IMR-90 (cell line): Measurements from ENCODE around the gene KIAA1614. TPM values are rescaled to one million over a fixed set of nuclear protein-coding genes. Genes with fewer than 3 reads are reported as not detected.

Experiments used
- ATAC-seq: fragments of 200-7000 bp; cut with Tn5 transposase; 2 replicates; pipeline ENCODE4 v1.9.1; 2020; ENCODE audit warnings: low read depth, mild to moderate bottlenecking, moderate library complexity
- BruUV-seq: library from RNA; stranded (reverse); fragments of 400-500 nt; replicated peaks from 2 replicates; lab custom pipeline; 2021; lab: Mats Ljungman, UMichigan
- CTCF ChIA-PET: fragments of 300-600 bp; formaldehyde crosslinking; extraction: SDS; loops from one replicate; lab custom pipeline; 2021; ENCODE audit warnings: antibody characterized with exemption; lab: Yijun Ruan, JAX
- POLR2A ChIA-PET: fragments of 300-600 bp; sonication (Branson Sonifier 250); formaldehyde crosslinking; loops from one replicate; lab custom pipeline; 2022; ENCODE audit warnings: antibody characterized with exemption; ENCODE audit not compliant: unreplicated experiment; lab: Charles Lee
- DNase-seq: peaks from one replicate; pipeline ENCODE4 v3.0.0; 2013
- H2AFZ ChIP-seq: replicated peaks from 2 replicates; pipeline ENCODE3; 2013; ENCODE audit warnings: low read length, mild to moderate bottlenecking; ENCODE audit not compliant: poor library complexity
- H2AK5ac ChIP-seq: 2 replicates; pipeline ENCODE4 v1.6.1; 2013; ENCODE audit warnings: low read depth, low read length, inconsistent platforms
- H2AK9ac ChIP-seq: replicated peaks from 2 replicates; pipeline ENCODE3; 2013; ENCODE audit warnings: mild to moderate bottlenecking, low read depth, low read length, moderate library complexity; ENCODE audit not compliant: poor library complexity
- H2BK120ac ChIP-seq: 2 replicates; pipeline ENCODE4 v1.6.1; 2013; ENCODE audit warnings: low read depth, low read length, inconsistent platforms
- H2BK15ac ChIP-seq: 3 replicates; pipeline ENCODE4 v1.6.1; 2013; ENCODE audit warnings: low read depth, low read length, inconsistent platforms
- H2BK20ac ChIP-seq: 2 replicates; pipeline ENCODE4 v1.6.1; 2013; ENCODE audit warnings: low read depth, mild to moderate bottlenecking, inconsistent platforms, low read length, moderate library complexity
- H2BK5ac ChIP-seq: 2 replicates; pipeline ENCODE4 v1.6.1; 2013; ENCODE audit warnings: mild to moderate bottlenecking, low read depth, low read length, inconsistent platforms; ENCODE audit not compliant: poor library complexity, severe bottlenecking
- H3K14ac ChIP-seq: replicated peaks from 2 replicates; pipeline ENCODE4 v1.6.1; 2013; ENCODE audit warnings: low read depth, low read length, inconsistent platforms
- H3K18ac ChIP-seq: 2 replicates; pipeline ENCODE4 v1.6.1; 2013; ENCODE audit warnings: low read depth, low read length, control low read depth
- H3K23ac ChIP-seq: 2 replicates; pipeline ENCODE4 v1.6.1; 2013; ENCODE audit warnings: low read depth, low read length, inconsistent platforms
- H3K27ac ChIP-seq: 2 replicates; pipeline ENCODE4 v1.5.1; 2013; ENCODE audit warnings: mild to moderate bottlenecking, control low read depth, low read length; ENCODE audit not compliant: insufficient read depth
- H3K27me3 ChIP-seq: 2 replicates; pipeline ENCODE4 v1.6.1; 2013; ENCODE audit warnings: low read length; ENCODE audit not compliant: control insufficient read depth, insufficient read depth
- H3K36me3 ChIP-seq: 2 replicates; pipeline ENCODE4 v1.6.1; 2013; ENCODE audit warnings: low read length, mixed read lengths; ENCODE audit not compliant: control insufficient read depth, insufficient read depth
- H3K4ac ChIP-seq: 2 replicates; pipeline ENCODE4 v1.6.1; 2013; ENCODE audit warnings: low read depth, low read length, inconsistent platforms
- H3K4me1 ChIP-seq: 2 replicates; pipeline ENCODE4 v1.6.1; 2013; ENCODE audit warnings: low read length, mixed read lengths; ENCODE audit not compliant: control insufficient read depth, insufficient read depth
- H3K4me2 ChIP-seq: 2 replicates; pipeline ENCODE4 v1.6.1; 2013; ENCODE audit warnings: low read depth, mild to moderate bottlenecking, control low read depth, low read length, moderate library complexity
- H3K4me3 ChIP-seq: 2 replicates; pipeline ENCODE4 v1.5.1; 2013; ENCODE audit warnings: low read depth, mild to moderate bottlenecking, control low read depth, low read length, moderate library complexity; ENCODE audit not compliant: insufficient read depth
- H3K56ac ChIP-seq: 2 replicates; pipeline ENCODE4 v1.6.1; 2013; ENCODE audit warnings: low read length, inconsistent platforms; ENCODE audit not compliant: insufficient read depth; ENCODE audit errors: extremely low read depth
- H3K79me1 ChIP-seq, 2 experiments: 2 replicates each; pipeline ENCODE4 v1.6.1; 2013; ENCODE audit warnings: low read length in 2 of 2, inconsistent platforms in 1 of 2, low read depth in 1 of 2
- H3K9ac ChIP-seq: 2 replicates; pipeline ENCODE4 v1.6.1; 2013; ENCODE audit warnings: low read depth, low read length, control low read depth
- H3K9me1 ChIP-seq: 2 replicates; pipeline ENCODE4 v1.6.1; 2013; ENCODE audit warnings: low read length, inconsistent platforms; ENCODE audit not compliant: insufficient read depth
- H3K9me3 ChIP-seq: 2 replicates; pipeline ENCODE4 v1.6.1; 2013; ENCODE audit warnings: low read length; ENCODE audit not compliant: control insufficient read depth, insufficient read depth
- H4K20me1 ChIP-seq: 2 replicates; pipeline ENCODE4 v1.6.1; 2013; ENCODE audit warnings: low read length, inconsistent platforms; ENCODE audit not compliant: insufficient read depth
- H4K5ac ChIP-seq: 2 replicates; pipeline ENCODE4 v1.6.1; 2013; ENCODE audit warnings: mild to moderate bottlenecking, low read depth, low read length, control low read depth
- H4K8ac ChIP-seq, 2 experiments: 2 replicates each; pipeline ENCODE4 v1.6.1; 2013; ENCODE audit warnings: low read depth in 2 of 2, low read length in 2 of 2, control low read depth in 1 of 2, inconsistent platforms in 1 of 2
- H4K91ac ChIP-seq: 2 replicates; pipeline ENCODE4 v1.6.1; 2013; ENCODE audit warnings: low read depth, low read length, inconsistent platforms; ENCODE audit not compliant: insufficient read depth
- BHLHE40 ChIP-seq: fragments of 150-350 bp; IDR thresholded peaks from 2 replicates; pipeline ENCODE4 v1.6.1; 2016; ENCODE audit warnings: mild to moderate bottlenecking, low read depth, low read length
- CEBPB ChIP-seq: IDR thresholded peaks from 2 replicates; pipeline ENCODE4 v1.6.1; 2012; ENCODE audit warnings: low read depth, low read length, improper control_type of control experiment
- CHD1 ChIP-seq: IDR thresholded peaks from 2 replicates; pipeline ENCODE4 v1.6.1; 2012; ENCODE audit warnings: low read depth, low read length, improper control_type of control experiment
- ELK1 ChIP-seq: fragments of 150-350 bp; IDR thresholded peaks from 2 replicates; pipeline ENCODE4 v1.6.1; 2016; ENCODE audit warnings: low read depth, mild to moderate bottlenecking, low read length, moderate library complexity, borderline replicate concordance
- FOS ChIP-seq: fragments of 150-350 bp; IDR thresholded peaks from 2 replicates; pipeline ENCODE4 v1.6.1; 2016; ENCODE audit warnings: low read depth, low read length
- MAFK ChIP-seq: IDR thresholded peaks from 2 replicates; pipeline ENCODE4 v1.6.1; 2012; ENCODE audit warnings: low read depth, low read length, improper control_type of control experiment
- MAZ ChIP-seq: IDR thresholded peaks from 2 replicates; pipeline ENCODE4 v1.6.1; 2012; ENCODE audit warnings: low read depth, mild to moderate bottlenecking, low read length, improper control_type of control experiment, moderate library complexity, borderline replicate concordance
- MXI1 ChIP-seq: IDR thresholded peaks from 2 replicates; pipeline ENCODE4 v1.6.1; 2012; ENCODE audit warnings: low read depth, mild to moderate bottlenecking, low read length, moderate library complexity, borderline replicate concordance
- NFE2L2 ChIP-seq: fragments of 150-350 bp; IDR thresholded peaks from 2 replicates; pipeline ENCODE4 v1.6.1; 2016; ENCODE audit warnings: low read depth, mild to moderate bottlenecking, low read length
- POLR2A ChIP-seq: IDR thresholded peaks from 2 replicates; pipeline ENCODE4 v1.6.1; 2012; ENCODE audit warnings: mild to moderate bottlenecking, low read depth, low read length
- RCOR1 ChIP-seq: IDR thresholded peaks from 2 replicates; pipeline ENCODE4 v1.6.1; 2012; ENCODE audit warnings: mild to moderate bottlenecking, low read length, improper control_type of control experiment; ENCODE audit not compliant: insufficient replicate concordance
- SMC3 ChIP-seq: fragments of 150-350 bp; IDR thresholded peaks from 2 replicates; pipeline ENCODE4 v1.6.1; 2016; ENCODE audit warnings: low read depth, mild to moderate bottlenecking, antibody characterized with exemption, low read length, moderate library complexity
- WGBS, 2 experiments: methylation state at CpG; one replicate each; pipeline versions ENCODE4 v1.1.5 to v1.1.7; 2013; ENCODE audit warnings: missing lambda C conversion rate in 2 of 2; ENCODE audit not compliant: insufficient read length in 1 of 2; ENCODE audit errors: extremely low coverage in 2 of 2; 5-methylcytosine and 5-hydroxymethylcytosine counted together
- dilution Hi-C: fragments of 300-500 bp; cut with HindIII; formaldehyde crosslinking; loops from one replicate; pipeline ENCODE4 v1.14.3; 2018; ENCODE audit warnings: low sequenced_read_pairs; ENCODE audit not compliant: unreplicated experiment
- in situ Hi-C: fragments of 300-500 bp; cut with MboI; formaldehyde crosslinking; loops from 3 replicates; pipeline ENCODE4 v1.14.3; 2019; ENCODE audit warnings: low sequenced_read_pairs, inconsistent platforms, mixed read lengths
- intact Hi-C: fragments of 100-400 bp; cut with micrococcal nuclease; formaldehyde crosslinking; loops from 2 replicates; pipeline ENCODE4 v1.10.0; 2022
- polyA plus RNA-seq, 3 experiments: library from polyadenylated mRNA; depleted of rRNA; stranded (reverse); fragments of >200 nt; gene quantifications; 2 replicates each; pipeline ENCODE4 v1.2.3, GENCODE V29; 2012; ENCODE audit warnings: low replicate concordance in 1 of 3
- total RNA-seq: library from RNA; depleted of rRNA; stranded (reverse); fragments of >200 nt; gene quantifications from 2 replicates; pipeline ENCODE4 v1.2.3, GENCODE V29; 2012

Gene KIAA1614
- total and polyA plus RNA-seq, 2 of the 4 experiments (the other 2 are of a cell fraction) = 1.8 to 3.5 TPM

- Histone ChIP-seq H3K4ac (no peak overlapping the region), H4K5ac (no peak overlapping the region), H4K20me1 (peaks cover 9% of the 10 kb centered on the region; the same call in 1 of the 2 replicates), H3K18ac (no peak overlapping the region), H3K27ac (no peak overlapping the region), H3K9me3 (no peaks in the 10 kb centered on the region), H3K27me3 (no peaks in the 10 kb centered on the region), H2BK5ac (no peak overlapping the region), H3K23ac (no peak overlapping the region), H3K56ac (no peak overlapping the region), H4K8ac (no peak overlapping the region), H2BK15ac (no peak overlapping the region), H2BK120ac (no peak overlapping the region), H3K9me1 (peaks cover 11% of the 10 kb centered on the region), H3K36me3 (peaks cover 27% of the 10 kb centered on the region), H3K14ac (no peak overlapping the region), H3K9ac (no peak overlapping the region), H3K79me1 (peaks cover 22 to 62% of the 10 kb centered on the region in 2 experiments; a peak in 3 of 4 replicates), H4K91ac (no peak overlapping the region), H2AK9ac (no peak overlapping the region), H3K4me2 (no peak overlapping the region), H3K4me1 (no peaks in the 10 kb centered on the region), H2BK20ac (no peak overlapping the region), H3K4me3 (no peak overlapping the region), H2AFZ (no peak overlapping the region), H2AK5ac (no peak overlapping the region)
- WGBS, 2 experiments = no CpG with 5 or more reads among the region's 4 CpGs
- ChIA-PET CTCF (no interaction called here), POLR2A (no interaction called here)
- intact Hi-C loops (no loop called here), in situ Hi-C loops (no loop called here), dilution Hi-C loops (no loop called here)
- BruUV-seq = no TSS peak
- no peak for TF ChIP-seq ELK1
- TF ChIP-seq SMC3 = no peak
- TF ChIP-seq BHLHE40 = no peak
- TF ChIP-seq RCOR1 = no peak
- no peak for TF ChIP-seq MXI1
- no peak for TF ChIP-seq NFE2L2
- TF ChIP-seq CHD1 = no peak
- no peak for TF ChIP-seq POLR2A
- TF ChIP-seq MAFK = no peak
- no peak for TF ChIP-seq CEBPB
- TF ChIP-seq FOS = no peak
- TF ChIP-seq MAZ = no peak
- no peak for ATAC-seq
- DNase-seq = no peak
Measured at GRCh38 chr1:180966312-180966711, 53.6 kb downstream of the KIAA1614 start.
